Measurements from ENCODE around the gene AFF3. TPM values are rescaled to one million over a fixed set of nuclear protein-coding genes. Genes with fewer than 3 reads are reported as not detected.

The AFF3 gene
- total and polyA plus RNA-seq, 4 donors, result 0.48 to 5.3 (median 2.3) TPM

DNA sequence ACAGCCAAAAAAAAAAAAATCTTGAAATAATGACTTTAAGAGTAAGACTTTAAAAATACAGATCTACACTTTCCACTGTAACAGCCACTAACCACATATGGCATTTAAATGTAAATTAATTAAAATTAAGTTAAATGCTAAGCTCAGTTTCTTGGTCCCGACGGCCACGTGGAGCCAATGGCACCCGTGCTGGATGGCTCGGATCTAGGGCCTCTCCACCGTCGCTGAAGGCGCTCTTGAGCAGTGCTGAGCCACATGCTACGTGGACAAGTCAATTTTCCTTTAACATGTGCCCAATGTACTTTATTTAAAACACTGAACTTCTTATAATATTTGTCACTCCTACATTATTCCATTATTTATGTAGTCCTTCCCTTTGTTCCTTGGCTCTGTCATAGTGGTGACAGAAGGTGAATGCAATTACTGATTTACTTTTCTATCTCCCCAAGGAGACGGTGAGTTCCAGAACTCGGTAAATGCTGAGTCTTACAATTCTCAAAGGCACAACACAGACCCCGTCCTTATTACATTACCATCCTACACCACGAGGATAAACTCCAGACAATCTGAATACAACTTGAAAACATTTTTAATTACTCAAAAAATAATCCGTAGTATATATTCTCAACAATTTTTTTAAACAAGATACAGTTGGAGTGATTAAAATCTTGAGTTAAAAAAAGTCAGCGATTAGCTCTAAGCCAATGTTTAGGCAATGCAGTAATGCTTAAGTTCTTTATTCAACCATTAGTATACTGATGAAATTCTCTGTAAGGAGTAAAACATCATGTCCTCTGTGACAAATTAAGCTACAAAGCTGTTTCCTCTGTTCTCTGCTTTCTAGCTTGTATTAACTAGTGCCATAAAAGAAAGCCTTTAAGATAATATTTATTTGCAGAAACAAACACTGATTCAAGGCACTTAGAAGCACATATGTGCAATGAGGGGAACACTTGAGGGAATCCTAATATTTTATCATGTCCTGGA lies 95.1 kb downstream of the AFF3 start:
- TF ChIP-seq RAD21 (IDR thresholded peaks at IDR 0.05), result no peak
- TF ChIP-seq, protein P1, sequence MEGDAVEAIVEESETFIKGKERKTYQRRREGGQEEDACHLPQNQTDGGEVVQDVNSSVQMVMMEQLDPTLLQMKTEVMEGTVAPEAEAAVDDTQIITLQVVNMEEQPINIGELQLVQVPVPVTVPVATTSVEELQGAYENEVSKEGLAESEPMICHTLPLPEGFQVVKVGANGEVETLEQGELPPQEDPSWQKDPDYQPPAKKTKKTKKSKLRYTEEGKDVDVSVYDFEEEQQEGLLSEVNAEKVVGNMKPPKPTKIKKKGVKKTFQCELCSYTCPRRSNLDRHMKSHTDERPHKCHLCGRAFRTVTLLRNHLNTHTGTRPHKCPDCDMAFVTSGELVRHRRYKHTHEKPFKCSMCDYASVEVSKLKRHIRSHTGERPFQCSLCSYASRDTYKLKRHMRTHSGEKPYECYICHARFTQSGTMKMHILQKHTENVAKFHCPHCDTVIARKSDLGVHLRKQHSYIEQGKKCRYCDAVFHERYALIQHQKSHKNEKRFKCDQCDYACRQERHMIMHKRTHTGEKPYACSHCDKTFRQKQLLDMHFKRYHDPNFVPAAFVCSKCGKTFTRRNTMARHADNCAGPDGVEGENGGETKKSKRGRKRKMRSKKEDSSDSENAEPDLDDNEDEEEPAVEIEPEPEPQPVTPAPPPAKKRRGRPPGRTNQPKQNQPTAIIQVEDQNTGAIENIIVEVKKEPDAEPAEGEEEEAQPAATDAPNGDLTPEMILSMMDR (IDR thresholded peaks at IDR 0.05; ENCODE audit: low read depth, low read length, missing input control), result no peak
- TF ChIP-seq, protein P2, sequence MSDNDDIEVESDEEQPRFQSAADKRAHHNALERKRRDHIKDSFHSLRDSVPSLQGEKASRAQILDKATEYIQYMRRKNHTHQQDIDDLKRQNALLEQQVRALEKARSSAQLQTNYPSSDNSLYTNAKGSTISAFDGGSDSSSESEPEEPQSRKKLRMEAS (IDR thresholded peaks at IDR 0.05), result no peak
- TF ChIP-seq FOXA1 (IDR thresholded peaks at IDR 0.05), result no peak
- TF ChIP-seq EGR1 (IDR thresholded peaks at IDR 0.05; ENCODE audit: low read depth in 2 of 2), result no peak
- TF ChIP-seq RXRA (IDR thresholded peaks at IDR 0.05), result no peak
- no peak for TF ChIP-seq HNF4G (IDR thresholded peaks at IDR 0.05)
- TF ChIP-seq NR2F2 (IDR thresholded peaks at IDR 0.05), result no peak
- no peak for TF ChIP-seq GABPA (IDR thresholded peaks at IDR 0.05 in 1 of 2, conservative IDR thresholded peaks at IDR 0.05 in 1 of 2)
- TF ChIP-seq FOXA2 (IDR thresholded peaks at IDR 0.05), result no peak
- no peak for TF ChIP-seq HNF4A (conservative IDR thresholded peaks at IDR 0.05)
- no peak for TF ChIP-seq TAF1 (conservative IDR thresholded peaks at IDR 0.05)
- no peak for DNase-seq (ENCODE audit: low spot score)
- Histone ChIP-seq H3K36me3 (ENCODE audit: control insufficient read depth in 4 of 4, insufficient read depth in 3 of 4, low read depth in 1 of 4, low read length in 3 of 4) (no peaks in the 10 kb centered on the region), H3K4me3 (ENCODE audit: low read depth in 1 of 3, low read length in 3 of 3) (no peak overlapping the region), H3K4me1 (ENCODE audit: control insufficient read depth in 4 of 4, insufficient read depth in 4 of 4, low read length in 3 of 4) (peaks cover 0 to 7% (median 3%) of the 10 kb centered on the region in 4 donors), H3K9me3 (ENCODE audit: control insufficient read depth in 4 of 4, low read length in 3 of 4) (no peaks in the 10 kb centered on the region), H3K27me3 (ENCODE audit: control insufficient read depth in 4 of 4, insufficient read depth in 4 of 4, low read length in 3 of 4) (no peaks in the 10 kb centered on the region), H3K27ac (ENCODE audit: low read depth in 1 of 2, low read length in 2 of 2) (no peak overlapping the region), H3K9ac (ENCODE audit: low read depth in 1 of 2, low read length in 2 of 2) (no peak overlapping the region)
- 92% methylated on average over 15 of the region's 15 CpGs for WGBS

DNA sequence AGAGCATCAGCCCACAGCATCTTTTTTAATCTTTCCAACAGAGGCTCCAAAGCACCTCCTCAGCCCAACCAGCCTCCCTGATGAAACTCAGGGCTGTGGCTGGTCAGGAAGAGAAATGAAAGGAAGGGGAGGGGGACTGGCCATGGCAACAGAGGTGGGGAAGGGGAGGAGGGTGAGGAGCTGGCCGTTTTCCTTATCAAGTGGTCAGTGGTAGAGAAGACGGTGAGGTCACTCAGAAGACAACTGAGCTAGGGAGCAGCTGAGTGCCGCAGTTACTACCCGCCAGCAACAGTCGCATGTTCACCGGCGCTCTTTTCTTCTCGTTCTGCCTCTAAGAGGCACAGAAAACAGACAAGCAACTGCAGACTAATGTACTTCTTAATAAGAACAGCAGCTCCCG lies 97.4 kb downstream of the AFF3 start:
- Histone ChIP-seq H3K27me3 (ENCODE audit: control insufficient read depth in 4 of 4, insufficient read depth in 4 of 4, low read length in 3 of 4) (no peaks in the 10 kb centered on the region), H3K27ac (ENCODE audit: low read depth in 1 of 2, low read length in 2 of 2) (no peak overlapping the region), H3K9ac (ENCODE audit: low read depth in 1 of 2, low read length in 2 of 2) (no peak overlapping the region), H3K4me1 (ENCODE audit: control insufficient read depth in 4 of 4, insufficient read depth in 4 of 4, low read length in 3 of 4) (peaks cover 0 to 7% (median 3%) of the 10 kb centered on the region in 4 donors), H3K9me3 (ENCODE audit: control insufficient read depth in 4 of 4, low read length in 3 of 4) (no peaks in the 10 kb centered on the region), H3K4me3 (ENCODE audit: low read depth in 1 of 3, low read length in 3 of 3) (no peak overlapping the region), H3K36me3 (ENCODE audit: control insufficient read depth in 4 of 4, insufficient read depth in 3 of 4, low read depth in 1 of 4, low read length in 3 of 4) (no peaks in the 10 kb centered on the region)
- TF ChIP-seq HNF4A (conservative IDR thresholded peaks at IDR 0.05) (no peak), GABPA (IDR thresholded peaks at IDR 0.05 in 1 of 2, conservative IDR thresholded peaks at IDR 0.05 in 1 of 2) (no peak), NR2F2 (IDR thresholded peaks at IDR 0.05) (no peak), FOXA2 (IDR thresholded peaks at IDR 0.05) (no peak), SP1 (IDR thresholded peaks at IDR 0.05) (no peak), EGR1 (IDR thresholded peaks at IDR 0.05; ENCODE audit: low read depth in 2 of 2) (no peak), YY1 (IDR thresholded peaks at IDR 0.05) (no peak)
- TF ChIP-seq, protein P1 (IDR thresholded peaks at IDR 0.05; ENCODE audit: low read depth, low read length, missing input control), result no peak
- TF ChIP-seq, protein P3, sequence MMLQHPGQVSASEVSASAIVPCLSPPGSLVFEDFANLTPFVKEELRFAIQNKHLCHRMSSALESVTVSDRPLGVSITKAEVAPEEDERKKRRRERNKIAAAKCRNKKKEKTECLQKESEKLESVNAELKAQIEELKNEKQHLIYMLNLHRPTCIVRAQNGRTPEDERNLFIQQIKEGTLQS (IDR thresholded peaks at IDR 0.05), result no peak
- DNase-seq (ENCODE audit: low spot score), result no peak
- WGBS, result 88% methylated on average over 9 of the region's 9 CpGs

Measured in liver (tissue), 9 donors.